ENCODE data around the gene PTPRN2.
"Not testable (repeated sequence)": the region's sequence is repeated elsewhere in the genome, so short reads cannot be mapped to it uniquely, and the experiment has no call there.

The PTPRN2 gene

DNA sequence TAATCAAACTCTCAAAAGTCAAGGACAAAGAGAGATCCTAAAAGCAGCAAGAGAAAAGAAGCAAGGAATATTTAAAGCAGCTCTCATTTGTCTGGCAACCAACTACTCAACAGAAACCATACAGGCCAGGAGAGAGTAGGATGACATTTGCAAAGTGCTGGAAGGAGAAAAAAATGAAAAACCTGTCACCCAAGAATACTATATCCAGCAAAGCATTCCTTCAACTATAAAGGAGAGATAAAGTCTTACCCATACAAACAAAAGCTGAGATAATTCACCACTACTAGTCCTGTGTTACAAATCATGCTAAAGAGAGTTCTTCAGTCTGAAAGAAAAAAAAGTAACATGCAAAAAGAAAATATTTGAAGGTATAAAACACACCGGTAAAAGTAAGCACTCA, 357.7 kb downstream of the PTPRN2 start:
- no peak for DNase-seq (ENCODE audit: low read depth)

DNA sequence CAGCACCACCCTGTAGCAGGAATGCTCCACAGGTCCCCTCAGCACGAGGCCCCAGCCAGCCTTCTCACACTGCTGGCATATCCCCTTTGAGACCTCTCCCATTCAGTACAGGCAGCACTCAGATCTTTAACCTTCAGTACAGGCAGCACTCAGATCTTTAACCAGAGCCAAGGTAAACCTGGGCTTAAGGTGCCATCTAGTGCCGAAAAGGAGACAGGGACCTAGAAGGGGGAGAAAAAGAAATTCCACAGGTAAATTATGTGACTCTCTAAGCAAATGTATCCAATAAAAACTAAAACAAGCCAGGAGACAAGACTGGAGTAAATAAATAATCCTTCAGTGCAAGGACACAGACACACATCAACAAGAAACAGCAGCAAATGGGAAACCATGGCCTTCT, 358.6 kb downstream of the PTPRN2 start:
- DNase-seq (ENCODE audit: low read depth) = no peak

DNA sequence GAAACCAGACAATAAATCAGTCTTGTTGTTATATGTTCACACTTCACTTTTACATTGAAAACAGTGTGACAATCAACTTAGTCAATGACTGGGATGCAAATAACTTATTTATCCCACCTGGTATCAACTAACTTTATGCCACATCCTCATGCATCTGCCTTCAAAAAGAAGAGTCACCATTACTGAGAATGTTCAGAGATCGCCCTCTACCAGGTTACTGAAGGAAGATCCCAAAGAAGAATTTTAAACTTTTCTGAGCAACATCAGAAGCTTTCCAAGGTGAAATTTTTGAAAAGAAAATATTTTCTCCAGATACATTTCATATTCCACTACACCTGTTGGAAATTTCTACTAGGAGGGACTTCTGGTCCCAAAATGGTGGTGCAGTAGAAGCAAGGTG, 359.5 kb downstream of the PTPRN2 start:
- no peak for DNase-seq (ENCODE audit: low read depth)

GRCh38 chr7:158227258-158227984, 360.2 kb downstream of the PTPRN2 start:
- DNase-seq (ENCODE audit: low read depth) = no peak

DNA sequence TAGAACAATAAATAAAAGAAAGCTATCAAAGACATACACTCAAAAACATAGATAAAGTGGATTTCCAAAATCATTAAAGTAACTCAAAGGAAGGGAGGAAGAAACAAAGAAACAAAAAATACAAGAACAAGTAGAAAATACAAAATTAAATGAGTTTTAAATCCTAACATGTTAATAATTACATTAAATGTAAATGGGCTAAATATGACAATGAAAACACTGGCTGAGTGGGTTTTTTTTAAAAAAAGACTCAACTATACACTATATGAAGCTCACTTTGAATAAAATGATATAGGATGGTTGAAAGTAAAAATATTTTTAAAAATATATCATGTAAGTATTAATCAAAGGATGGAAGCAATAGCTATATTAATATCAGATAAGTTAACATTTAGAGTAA, 371.4 kb downstream of the PTPRN2 start:
- DNase-seq (ENCODE audit: low read depth) = no peak

DNA sequence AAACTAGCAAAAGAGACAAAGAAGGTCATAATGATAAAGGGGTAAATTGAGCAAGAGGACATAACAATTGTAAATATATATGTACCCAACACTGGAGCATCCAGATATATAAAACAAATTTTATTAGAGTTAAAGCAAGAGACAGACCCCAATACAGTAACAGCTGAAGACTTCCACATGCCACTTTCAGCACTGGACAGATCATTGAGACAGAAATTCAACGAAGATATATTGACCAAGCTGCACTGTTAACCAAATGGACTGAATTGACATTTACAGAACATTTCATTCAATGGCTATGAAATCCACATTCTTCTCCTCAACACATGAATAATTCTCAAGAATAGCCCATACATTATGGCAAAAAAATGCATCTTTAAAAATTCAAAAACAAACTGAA, 378.2 kb downstream of the PTPRN2 start:
- no peak for DNase-seq (ENCODE audit: low read depth)

DNA sequence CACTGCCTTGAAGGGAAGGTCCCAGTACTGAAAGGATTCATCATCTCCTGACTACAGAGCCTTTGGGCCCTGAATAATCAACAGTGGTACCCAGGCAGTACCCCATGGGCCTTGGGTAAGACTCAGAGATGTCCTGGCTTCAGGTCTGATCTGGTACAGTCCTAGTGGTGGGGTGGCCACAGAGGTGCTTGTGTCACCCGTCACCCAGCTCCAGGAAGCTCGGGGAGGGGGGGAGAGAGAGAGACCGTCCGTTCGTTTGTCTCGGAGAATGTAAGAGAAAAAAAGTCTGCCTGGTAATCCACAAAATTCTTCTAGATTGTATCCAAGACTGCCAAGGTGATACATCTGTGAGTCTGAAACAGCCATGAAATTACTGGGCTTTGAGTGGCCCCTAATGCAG, 381.3 kb downstream of the PTPRN2 start:
- DNase-seq (ENCODE audit: low read depth) = no peak

DNA sequence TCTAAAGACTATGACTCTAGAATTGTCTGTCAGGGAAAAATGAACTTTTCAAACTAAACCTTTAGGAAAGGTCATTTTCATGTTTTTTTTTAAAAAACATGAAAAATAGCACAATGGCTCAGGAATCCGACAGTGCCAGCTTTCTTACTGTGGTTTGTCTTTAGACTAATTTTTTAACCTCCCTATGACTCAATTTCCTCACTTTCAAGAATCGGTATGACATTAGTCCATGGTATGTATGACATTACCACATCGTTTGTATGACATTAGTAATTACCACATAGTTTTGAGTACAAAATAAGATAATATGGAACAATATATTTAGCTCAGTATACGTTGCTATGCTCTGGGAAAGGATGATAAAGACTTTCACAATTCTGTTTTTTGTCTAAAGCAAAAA, 383.2 kb downstream of the PTPRN2 start:
- no peak for DNase-seq (ENCODE audit: low read depth)

DNA sequence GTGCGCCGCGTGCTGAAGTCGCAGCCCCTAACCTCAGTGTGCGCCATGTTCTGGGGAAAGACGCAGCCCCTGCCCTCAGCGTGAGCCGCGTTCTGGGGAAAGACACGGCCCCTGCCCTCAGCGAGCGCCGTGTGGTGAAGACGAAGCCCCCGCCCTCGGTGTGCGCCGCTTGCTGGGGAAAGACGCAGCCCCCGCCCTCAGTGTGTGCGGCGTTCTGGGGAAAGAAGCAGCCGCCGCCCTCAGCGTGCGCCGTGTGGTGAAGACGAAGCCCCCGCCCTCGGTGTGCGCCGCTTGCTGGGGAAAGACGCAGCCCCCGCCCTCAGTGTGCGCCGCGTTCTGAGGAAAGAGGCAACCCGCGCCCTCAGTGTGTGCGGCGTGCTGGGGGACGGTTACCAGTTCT, 383.7 kb downstream of the PTPRN2 start:
- not testable (repeated sequence) for DNase-seq (ENCODE audit: low read depth)

GRCh38 chr7:158194365-158194900, 393.2 kb downstream of the PTPRN2 start:
- DNase-seq (ENCODE audit: low read depth) = no peak

DNA sequence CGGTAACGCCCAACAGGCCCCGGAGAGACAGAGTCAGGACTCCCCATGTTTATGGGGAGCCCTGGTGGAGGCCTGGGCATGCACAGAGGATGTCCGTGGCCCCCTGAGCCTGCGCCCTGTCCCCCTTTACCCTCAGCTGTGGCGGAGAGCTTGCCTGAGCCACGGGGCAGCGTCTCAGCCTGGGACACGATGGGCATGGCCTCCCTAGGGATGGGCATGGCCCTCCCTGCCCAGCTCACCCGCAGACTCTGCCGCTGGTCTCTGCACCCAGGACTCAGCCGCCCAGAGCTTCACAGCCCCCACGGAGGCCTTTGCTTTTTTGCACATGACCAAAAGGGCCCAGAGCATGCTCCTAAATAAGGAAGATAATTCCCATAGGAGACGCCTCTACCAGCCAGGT, 394.2 kb downstream of the PTPRN2 start:
- no peak for DNase-seq (ENCODE audit: low read depth)

DNA sequence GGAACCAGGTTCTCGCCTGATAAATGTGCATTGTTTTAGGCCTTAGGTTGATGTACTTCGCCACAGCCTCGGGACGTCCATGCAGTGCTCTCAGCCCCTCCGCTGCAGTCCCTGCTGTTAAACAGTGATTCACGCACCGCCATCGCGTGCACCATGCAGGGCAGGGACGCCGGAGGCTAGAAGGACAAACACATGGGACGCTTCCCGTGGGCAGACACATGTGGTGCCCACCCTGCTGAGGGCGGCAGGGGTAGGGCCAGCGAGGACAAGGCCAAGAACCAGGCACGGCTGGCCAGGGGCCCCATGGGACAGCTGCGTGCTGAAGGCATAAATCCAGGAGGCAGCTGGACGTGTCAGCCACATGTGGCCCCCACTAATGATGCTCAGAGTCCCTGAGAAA, 394.7 kb downstream of the PTPRN2 start:
- no peak for DNase-seq (ENCODE audit: low read depth)

- no peak for DNase-seq (ENCODE audit: low read depth)
Observed at GRCh38 chr7:158192184-158192835, 395.3 kb downstream of the PTPRN2 start.

GRCh38 chr7:158191671-158192070, 396.0 kb downstream of the PTPRN2 start:
- no peak for DNase-seq (ENCODE audit: low read depth)

DNA sequence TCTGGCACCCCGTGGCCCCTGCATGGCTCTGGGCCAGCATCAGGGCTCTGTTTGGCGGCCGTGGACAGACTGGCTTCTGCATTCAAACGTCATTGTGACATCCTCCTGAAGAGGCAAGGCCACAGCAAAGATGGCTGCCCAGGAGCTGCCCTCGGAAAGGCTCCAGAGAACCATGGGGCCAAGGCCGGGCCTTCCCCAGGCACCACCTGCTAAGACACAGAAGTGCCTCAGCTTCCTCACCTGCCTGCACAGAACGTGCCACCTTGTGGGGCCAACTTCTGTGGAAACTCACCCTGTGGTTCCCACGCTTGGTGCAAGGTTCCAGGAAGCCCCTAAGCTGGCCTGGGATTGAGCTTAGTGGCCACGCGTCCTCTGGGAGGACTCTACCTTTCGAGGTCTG, 396.9 kb downstream of the PTPRN2 start:
- DNase-seq (ENCODE audit: low read depth) = no peak

GRCh38 chr7:158188676-158189075, 398.9 kb downstream of the PTPRN2 start:
- DNase-seq (ENCODE audit: low read depth) = no peak

- no peak for DNase-seq (ENCODE audit: low read depth)
Observed at GRCh38 chr7:158187694-158187994, 400.0 kb downstream of the PTPRN2 start.

- DNase-seq (ENCODE audit: low read depth) = no peak
Observed at GRCh38 chr7:158186864-158187693, 400.5 kb downstream of the PTPRN2 start.

DNA sequence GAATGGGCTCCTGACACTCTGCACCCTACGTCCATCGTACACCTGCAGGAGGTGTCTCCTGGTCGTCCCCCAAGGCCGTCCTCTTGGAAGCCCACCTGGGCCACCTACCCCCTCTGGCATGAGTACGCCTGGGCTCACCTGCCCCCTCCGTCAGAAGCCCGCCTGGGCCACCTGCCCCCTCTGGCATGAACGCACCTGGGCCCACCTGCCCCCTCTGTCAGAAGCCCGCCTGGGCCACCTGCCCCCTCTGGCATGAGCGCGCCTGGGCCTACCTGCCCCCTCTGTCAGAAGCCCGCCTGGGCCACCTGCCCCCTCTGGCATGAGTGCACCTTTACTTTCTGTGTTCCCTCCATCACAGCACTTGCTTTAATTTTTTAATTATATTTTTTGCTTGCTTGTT, 401.2 kb downstream of the PTPRN2 start:
- DNase-seq (ENCODE audit: low read depth) = no peak

- no peak for DNase-seq (ENCODE audit: low read depth)
Observed at GRCh38 chr7:158185653-158186052, 402.0 kb downstream of the PTPRN2 start.

- DNase-seq (ENCODE audit: low read depth) = no peak
Observed at GRCh38 chr7:158183431-158183830, 404.2 kb downstream of the PTPRN2 start.

- DNase-seq (ENCODE audit: low read depth) = no peak
Observed at GRCh38 chr7:158176561-158177173, 411.0 kb downstream of the PTPRN2 start.

DNA sequence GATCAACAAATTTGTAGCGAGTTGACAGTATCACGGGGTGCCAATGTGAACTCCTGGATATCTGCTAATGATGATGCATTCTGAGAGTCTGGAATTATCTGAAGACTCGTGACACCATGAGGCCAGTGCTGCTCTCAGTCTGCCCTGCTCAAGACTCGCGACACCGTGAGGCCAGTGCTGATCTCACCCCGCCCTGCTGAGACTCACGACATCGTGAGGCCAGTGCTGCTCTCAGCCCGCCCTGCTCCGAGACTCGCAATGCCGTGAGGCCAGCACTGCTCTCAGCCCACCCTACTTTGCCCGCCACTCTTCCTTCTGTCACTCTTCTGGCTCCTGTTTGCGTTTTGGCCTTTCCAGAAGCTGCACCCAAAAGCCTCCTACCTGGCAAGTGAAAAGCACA, 411.8 kb downstream of the PTPRN2 start:
- no peak for DNase-seq (ENCODE audit: low read depth)

Data from stimulated activated CD8-positive, alpha-beta memory T cell treated with anti-CD3 and anti-CD28 coated beads, Interleukin-15, amount 100 ng/mL, for 24 hours (primary cell).